NCI-H1417 (cell line): ENCODE results near the gene POLE.

Experiments
- DNase-seq, 3 experiments: peaks; one replicate each; lab custom pipeline; 2025; lab: John Stamatoyannopoulos, UW

Gene POLE

GRCh38 chr12:132631666-132632065, 55.5 kb downstream of the POLE start:
- DNase-seq = no peak

DNA sequence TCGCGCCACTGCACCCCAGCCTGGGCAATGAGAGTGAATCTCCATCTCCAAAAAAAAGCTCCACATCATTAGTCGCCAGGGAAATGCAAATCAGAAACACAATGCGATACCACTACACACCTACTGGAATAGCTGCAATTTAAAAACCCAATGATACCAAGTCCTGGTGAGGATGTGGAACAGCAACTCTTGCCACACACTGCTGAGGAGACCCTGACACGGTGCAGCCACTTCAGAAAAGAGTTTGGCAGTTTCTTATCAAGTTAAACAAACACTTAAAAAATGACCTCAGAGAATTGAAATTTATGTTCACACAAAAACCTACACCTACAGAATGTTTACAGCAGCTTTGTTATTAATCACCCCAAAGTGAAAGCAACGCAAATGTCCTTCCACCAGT, 56.5 kb downstream of the POLE start:
- no peak for DNase-seq

DNA sequence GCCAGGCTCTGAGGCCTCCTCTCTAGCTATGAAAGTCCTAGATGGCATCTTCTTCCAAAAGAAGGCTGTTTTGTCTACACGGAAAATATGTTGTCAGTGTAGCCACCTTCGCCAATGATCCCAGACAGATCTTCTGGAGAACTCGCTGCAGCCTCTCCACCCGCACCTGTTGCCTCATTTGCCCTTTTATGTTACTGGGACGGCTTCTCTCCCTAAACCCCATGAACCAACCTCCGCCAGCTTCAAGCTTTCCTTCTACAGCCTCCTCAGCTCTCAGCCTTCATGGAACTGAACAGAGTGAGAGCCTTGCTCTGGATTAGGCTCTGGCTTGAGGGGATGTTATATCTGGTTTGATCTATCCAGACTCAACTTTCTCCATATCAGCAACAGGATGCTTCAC, 57.8 kb downstream of the POLE start:
- DNase-seq = no peak

GRCh38 chr12:132625731-132626430, 61.3 kb downstream of the POLE start:
- DNase-seq = no peak

GRCh38 chr12:132624910-132625630, 62.1 kb downstream of the POLE start:
- no peak for DNase-seq

DNA sequence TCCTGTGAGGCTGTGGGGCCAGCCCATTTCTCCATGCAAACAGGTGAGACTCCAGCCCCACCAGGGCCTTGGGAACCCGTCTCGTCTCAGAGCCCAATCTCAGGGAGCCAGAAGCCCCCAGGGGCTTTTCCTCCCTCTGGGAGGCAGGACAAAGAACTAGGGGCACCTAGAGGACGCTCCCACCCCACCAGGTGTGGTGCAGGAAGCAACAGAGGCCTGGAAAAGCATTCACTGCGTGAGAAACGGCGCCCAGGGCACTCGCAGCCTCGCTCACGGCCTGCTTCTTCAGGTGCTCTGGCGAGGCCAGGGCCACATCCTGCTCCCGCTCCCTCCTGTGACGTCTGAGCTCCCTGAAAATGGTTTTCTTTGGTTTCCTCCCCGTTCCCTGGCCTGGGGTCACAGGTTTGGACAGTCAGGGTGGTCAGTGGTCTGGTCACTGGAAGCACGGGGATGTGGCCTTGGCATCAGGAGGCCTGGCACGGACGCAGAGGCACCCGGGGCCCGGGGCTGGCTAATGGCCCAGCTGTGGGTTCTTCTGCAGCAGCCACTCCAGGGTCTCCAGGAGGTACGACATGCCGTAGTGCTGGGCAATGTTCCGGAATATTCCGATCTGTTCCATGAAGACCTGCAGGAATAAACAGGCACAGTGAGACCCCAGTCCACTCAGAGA, 62.8 kb downstream of the POLE start:
- no peak for DNase-seq

GRCh38 chr12:132623072-132623869, 63.9 kb downstream of the POLE start:
- DNase-seq = no peak

DNA sequence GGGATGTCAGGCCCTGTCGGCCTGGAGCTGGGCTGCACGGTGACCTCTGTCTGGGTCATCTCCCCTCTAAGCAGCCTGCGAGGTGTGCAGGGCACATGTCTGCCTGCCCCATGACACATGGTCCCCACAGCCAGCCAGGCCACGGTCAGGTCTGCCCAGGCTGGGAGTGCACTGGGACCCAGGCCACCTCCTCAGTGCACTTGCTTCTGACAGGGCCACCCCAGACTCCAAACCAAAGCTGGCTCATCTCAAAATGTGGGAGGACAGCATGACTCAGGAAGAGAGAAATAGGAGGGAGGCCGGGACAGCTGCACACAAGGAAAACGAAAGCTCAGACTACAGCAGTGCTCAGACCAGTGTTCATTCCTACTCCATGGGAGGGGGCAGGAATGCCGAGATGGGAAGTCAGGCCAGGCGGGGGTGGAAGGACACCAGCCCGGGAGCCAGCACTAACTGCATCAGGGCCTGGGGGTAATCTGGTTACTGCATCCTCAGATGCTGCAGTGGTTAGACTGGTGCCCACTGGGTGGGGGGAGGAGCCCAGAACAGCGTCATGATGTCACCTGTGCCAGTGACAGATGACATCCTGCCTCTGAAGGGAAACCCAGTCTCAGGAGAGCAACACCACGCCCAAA, 64.6 kb downstream of the POLE start:
- DNase-seq = peak in 1 of 3 experiments; percentile 36

- DNase-seq = no peak
Measured at GRCh38 chr12:132621657-132622435, 65.3 kb downstream of the POLE start.

GRCh38 chr12:132620899-132621656, 66.1 kb downstream of the POLE start:
- DNase-seq = peak in 1 of 3 experiments; percentile 25

- peak in 1 of 3 experiments; percentile 46 for DNase-seq
Measured at GRCh38 chr12:132620113-132620898, 66.8 kb downstream of the POLE start.

- DNase-seq = peak in 2 of 3 experiments; percentile 46 to 50
Measured at GRCh38 chr12:132619386-132620112, 67.6 kb downstream of the POLE start.

GRCh38 chr12:132619071-132619385, 68.1 kb downstream of the POLE start:
- DNase-seq = no peak

DNA sequence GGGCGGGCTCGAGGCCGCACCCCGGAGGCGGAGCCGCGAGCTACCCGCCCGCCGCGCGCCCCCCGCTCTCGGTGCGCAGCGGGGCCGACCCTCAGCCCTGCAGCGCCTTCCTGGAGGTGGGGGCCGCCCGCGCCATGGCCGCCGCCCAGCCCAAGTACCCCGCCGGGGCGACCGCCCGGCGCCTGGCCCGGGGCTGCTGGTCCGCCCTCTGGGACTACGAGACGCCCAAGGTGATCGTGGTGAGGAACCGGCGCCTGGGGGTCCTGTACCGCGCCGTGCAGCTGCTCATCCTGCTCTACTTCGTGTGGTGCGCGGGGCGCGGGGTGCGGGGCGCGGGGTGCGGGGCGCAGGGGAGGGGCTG, 68.5 kb downstream of the POLE start, which contains the start of gene P2RX2:
P2RX2 (plus strand) TSS at position 94 of the 361 bp plus-strand sequence; CDS start at position 135, 41 bp downstream.
- peak in 2 of 3 experiments; percentile 30 to 54 for DNase-seq

DNA sequence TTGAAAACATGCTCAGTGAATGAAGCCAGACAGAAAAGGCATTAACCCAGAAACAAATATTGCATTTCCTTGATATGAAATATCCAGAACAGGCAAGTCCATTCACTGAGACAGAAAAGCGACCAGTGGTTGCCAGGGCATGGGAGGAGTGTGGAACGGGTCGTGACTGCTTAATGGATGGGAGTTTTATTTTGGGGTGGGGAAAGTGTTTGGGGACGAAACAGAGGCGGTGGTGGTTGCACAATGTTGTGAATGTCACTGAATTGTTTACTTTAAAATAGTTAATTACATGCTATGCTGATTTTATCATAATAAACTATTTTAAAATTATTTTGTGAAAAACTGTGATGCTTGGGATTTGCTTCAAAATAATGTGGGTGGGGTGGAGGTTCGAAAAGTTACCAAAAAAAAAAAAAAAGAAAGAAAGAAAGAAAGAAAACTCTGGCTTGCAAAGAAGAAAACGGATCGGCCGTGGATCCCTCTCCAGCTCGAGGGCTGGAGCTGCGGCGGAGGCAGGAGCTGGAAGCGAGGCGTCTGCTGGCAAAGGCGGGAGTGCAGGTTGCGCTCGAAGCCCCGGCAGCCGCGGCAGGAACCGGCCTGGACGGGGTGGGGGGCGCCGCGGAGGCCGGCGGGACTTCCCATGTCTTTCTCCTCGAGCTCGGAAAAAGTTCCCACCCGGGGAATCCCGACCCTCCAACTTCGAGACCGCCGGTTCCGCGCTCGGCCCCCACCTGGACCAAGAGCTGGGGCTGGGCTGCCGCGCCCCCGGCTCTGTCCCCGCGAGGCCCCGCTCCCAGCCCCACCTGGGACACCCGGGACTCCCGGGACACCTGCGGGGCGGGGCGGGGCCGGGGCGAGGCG, 69.1 kb downstream of the POLE start:
- peak in 2 of 3 experiments; percentile 51 to 54 for DNase-seq

DNA sequence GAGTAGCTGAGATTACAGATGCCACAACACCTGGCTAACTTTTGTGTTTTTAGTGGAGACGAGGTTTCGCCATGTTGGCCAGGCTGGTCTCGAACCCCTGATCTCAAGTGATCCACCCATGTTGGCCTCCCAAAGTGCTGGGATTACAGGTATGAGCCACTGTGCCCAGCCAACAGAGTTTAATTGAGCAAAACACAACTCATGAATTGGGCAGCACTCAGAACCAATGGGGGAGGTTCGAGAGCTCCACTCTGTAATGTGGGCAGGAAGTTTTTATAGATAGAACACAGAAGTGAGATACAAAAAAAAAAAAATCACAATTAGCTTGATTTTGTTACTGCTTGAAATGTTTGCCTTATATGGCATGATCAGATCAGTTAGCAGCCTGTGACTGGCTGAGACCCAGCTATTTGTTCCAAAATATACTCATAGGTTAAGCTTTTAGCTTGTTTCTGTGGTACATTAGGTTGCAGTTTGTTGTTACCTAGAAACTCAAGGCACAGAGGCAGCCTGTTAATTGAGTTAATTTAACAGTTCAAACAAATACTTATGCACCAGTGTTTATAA, 69.9 kb downstream of the POLE start:
- peak in 1 of 3 experiments; percentile 34 for DNase-seq

GRCh38 chr12:132615579-132616038, 71.5 kb downstream of the POLE start:
- DNase-seq = no peak
